SK-N-SH treated with all-trans-retinoic acid at 6 μM for 48 hours (cell line): ENCODE measurements around the gene PSORS1C1.

Experiments used
- ATAC-seq: fragments of 200-7000 bp; cut with Tn5 transposase; 3 replicates; pipeline ENCODE4 v1.9.1; 2020; ENCODE audit warnings: mild to moderate bottlenecking, moderate library complexity
- ARNTL ChIP-seq: fragments of 450-650 bp; formaldehyde crosslinking; IDR thresholded peaks from 2 replicates; pipeline ENCODE4 v1.5.0; 2020; ENCODE audit warnings: low read depth, mild to moderate bottlenecking, moderate library complexity, borderline replicate concordance
- BACH2 ChIP-seq: fragments of 250-450 bp; sonication (Bioruptor Pico); IDR thresholded peaks from 2 replicates; pipeline ENCODE4 v1.9.0; 2021; ENCODE audit warnings: mild to moderate bottlenecking, borderline replicate concordance
- CSDC2 ChIP-seq: fragments of 250-450 bp; sonication (Bioruptor Pico); IDR thresholded peaks from 2 replicates; pipeline ENCODE4 v1.5.0; 2020; ENCODE audit warnings: mild to moderate bottlenecking, moderate library complexity
- GLIS3 ChIP-seq: fragments of 250-450 bp; sonication (Bioruptor Pico); IDR thresholded peaks from 2 replicates; pipeline ENCODE4 v1.5.0; 2020; ENCODE audit warnings: mild to moderate bottlenecking, moderate library complexity
- OSR1 ChIP-seq: fragments of 250-450 bp; sonication (Bioruptor Pico); IDR thresholded peaks from 2 replicates; pipeline ENCODE4 v1.8.0; 2022; ENCODE audit warnings: moderate library complexity, mild to moderate bottlenecking, inconsistent platforms
- RARB ChIP-seq: fragments of 250-450 bp; sonication (Bioruptor Pico); IDR thresholded peaks from 2 replicates; pipeline ENCODE4 v1.8.0; 2021; ENCODE audit warnings: mild to moderate bottlenecking, moderate library complexity
- SNAI2 ChIP-seq: fragments of 250-450 bp; sonication (Bioruptor Pico); IDR thresholded peaks from 2 replicates; pipeline ENCODE4 v1.5.0; 2020; ENCODE audit warnings: mild to moderate bottlenecking, moderate library complexity
- TCF4 ChIP-seq: fragments of 250-450 bp; sonication (Bioruptor Pico); IDR thresholded peaks from 2 replicates; pipeline ENCODE4 v1.8.0; 2021; ENCODE audit warnings: mild to moderate bottlenecking, moderate library complexity, borderline replicate concordance
- TOX ChIP-seq: fragments of 250-450 bp; sonication (Bioruptor Pico); IDR thresholded peaks from 2 replicates; pipeline ENCODE4 v1.8.0; 2021; ENCODE audit warnings: mild to moderate bottlenecking, moderate library complexity, borderline replicate concordance
- ZC3H10 ChIP-seq: fragments of 250-450 bp; sonication (Bioruptor Pico); IDR thresholded peaks from 2 replicates; pipeline ENCODE4 v1.5.1; 2021; ENCODE audit warnings: mild to moderate bottlenecking, moderate library complexity
- ZFP3 ChIP-seq: fragments of 250-450 bp; sonication (Bioruptor Pico); IDR thresholded peaks from 2 replicates; pipeline ENCODE4 v1.5.0; 2020; ENCODE audit warnings: mild to moderate bottlenecking, moderate library complexity
- ZNF565 ChIP-seq: fragments of 450-650 bp; formaldehyde crosslinking; conservative IDR thresholded peaks from 2 replicates; pipeline ENCODE4 v1.5.0; 2020; ENCODE audit warnings: low read depth, mild to moderate bottlenecking, moderate library complexity
- ZNF70 ChIP-seq: fragments of 450-650 bp; formaldehyde crosslinking; IDR thresholded peaks from 2 replicates; pipeline ENCODE4 v1.5.0; 2020; ENCODE audit warnings: mild to moderate bottlenecking, moderate library complexity
- TF ChIP-seq, protein P1 (sequence below): fragments of 250-450 bp; sonication (Bioruptor Pico); IDR thresholded peaks from 2 replicates; pipeline ENCODE4 v1.5.1; 2021; ENCODE audit warnings: mild to moderate bottlenecking, moderate library complexity
- TF ChIP-seq, protein P2 (sequence below): fragments of 250-450 bp; sonication (Bioruptor Pico); IDR thresholded peaks from 2 replicates; pipeline ENCODE4 v1.5.1; 2020; ENCODE audit warnings: low read depth, mild to moderate bottlenecking, moderate library complexity
- TF ChIP-seq, protein P3 (sequence below): fragments of 250-450 bp; sonication (Bioruptor Pico); IDR thresholded peaks from 2 replicates; pipeline ENCODE4 v1.5.0; 2020; ENCODE audit warnings: mild to moderate bottlenecking, moderate library complexity
- TF ChIP-seq, protein P4 (sequence below): fragments of 250-450 bp; sonication (Bioruptor Pico); IDR thresholded peaks from 2 replicates; pipeline ENCODE4 v1.8.0; 2021; ENCODE audit warnings: low read depth, mild to moderate bottlenecking, moderate library complexity, borderline replicate concordance
- TF ChIP-seq, protein P5 (sequence below): fragments of 250-450 bp; sonication (Bioruptor Pico); IDR thresholded peaks from 2 replicates; pipeline ENCODE4 v1.8.0; 2020; ENCODE audit warnings: mild to moderate bottlenecking, moderate library complexity, borderline replicate concordance

The PSORS1C1 gene

DNA sequence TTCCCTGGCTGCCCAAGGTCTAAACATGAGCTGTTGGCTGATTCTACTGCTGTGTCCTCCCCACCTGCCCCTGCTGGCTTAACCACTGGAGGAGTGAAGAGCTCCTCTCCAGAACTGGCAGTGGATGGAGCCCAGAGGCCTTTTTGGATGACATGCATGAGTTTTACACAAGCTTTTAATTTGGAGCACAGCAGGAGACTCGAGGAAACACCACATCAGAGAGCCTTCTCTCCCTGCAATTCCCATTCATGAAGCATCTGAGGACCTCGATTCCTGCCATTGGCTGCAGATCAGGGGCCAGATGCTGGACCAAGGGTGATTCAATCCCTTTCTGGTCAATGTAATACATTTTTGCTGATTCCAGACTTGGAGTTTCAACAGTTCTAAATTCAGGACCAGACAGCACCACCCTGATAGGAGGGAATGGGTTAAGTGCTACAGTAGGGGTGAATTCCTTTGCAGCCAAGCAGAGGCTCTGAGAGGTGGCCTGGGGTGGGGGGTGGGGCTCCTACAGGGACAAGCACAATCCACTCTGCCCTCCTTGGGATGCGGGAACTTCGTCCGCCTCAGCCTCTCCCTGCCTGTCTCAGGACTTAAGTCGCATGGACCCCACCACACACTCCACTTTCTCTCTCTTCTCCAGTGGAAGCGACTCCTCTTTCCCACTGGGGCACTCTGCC lies 599 bp upstream of the PSORS1C1 start:
- no peak for TF ChIP-seq CSDC2
- no peak for TF ChIP-seq GLIS3 (CRISPR knock-in tag)
- TF ChIP-seq, protein P1, sequence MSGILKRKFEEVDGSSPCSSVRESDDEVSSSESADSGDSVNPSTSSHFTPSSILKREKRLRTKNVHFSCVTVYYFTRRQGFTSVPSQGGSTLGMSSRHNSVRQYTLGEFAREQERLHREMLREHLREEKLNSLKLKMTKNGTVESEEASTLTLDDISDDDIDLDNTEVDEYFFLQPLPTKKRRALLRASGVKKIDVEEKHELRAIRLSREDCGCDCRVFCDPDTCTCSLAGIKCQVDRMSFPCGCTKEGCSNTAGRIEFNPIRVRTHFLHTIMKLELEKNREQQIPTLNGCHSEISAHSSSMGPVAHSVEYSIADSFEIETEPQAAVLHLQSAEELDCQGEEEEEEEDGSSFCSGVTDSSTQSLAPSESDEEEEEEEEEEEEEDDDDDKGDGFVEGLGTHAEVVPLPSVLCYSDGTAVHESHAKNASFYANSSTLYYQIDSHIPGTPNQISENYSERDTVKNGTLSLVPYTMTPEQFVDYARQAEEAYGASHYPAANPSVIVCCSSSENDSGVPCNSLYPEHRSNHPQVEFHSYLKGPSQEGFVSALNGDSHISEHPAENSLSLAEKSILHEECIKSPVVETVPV (CRISPR knock-in tag), result no peak
- TF ChIP-seq ZNF70 (CRISPR knock-in tag), result no peak
- no peak for TF ChIP-seq ZNF565 (CRISPR knock-in tag)
- TF ChIP-seq, protein P2, sequence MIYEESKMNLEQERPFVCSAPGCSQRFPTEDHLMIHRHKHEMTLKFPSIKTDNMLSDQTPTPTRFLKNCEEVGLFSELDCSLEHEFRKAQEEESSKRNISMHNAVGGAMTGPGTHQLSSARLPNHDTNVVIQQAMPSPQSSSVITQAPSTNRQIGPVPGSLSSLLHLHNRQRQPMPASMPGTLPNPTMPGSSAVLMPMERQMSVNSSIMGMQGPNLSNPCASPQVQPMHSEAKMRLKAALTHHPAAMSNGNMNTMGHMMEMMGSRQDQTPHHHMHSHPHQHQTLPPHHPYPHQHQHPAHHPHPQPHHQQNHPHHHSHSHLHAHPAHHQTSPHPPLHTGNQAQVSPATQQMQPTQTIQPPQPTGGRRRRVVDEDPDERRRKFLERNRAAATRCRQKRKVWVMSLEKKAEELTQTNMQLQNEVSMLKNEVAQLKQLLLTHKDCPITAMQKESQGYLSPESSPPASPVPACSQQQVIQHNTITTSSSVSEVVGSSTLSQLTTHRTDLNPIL (CRISPR knock-in tag), result no peak
- no peak for TF ChIP-seq OSR1
- no peak for TF ChIP-seq BACH2 (CRISPR knock-in tag)
- TF ChIP-seq ARNTL (CRISPR knock-in tag), result no peak
- TF ChIP-seq, all 23 proteins: peak for 0
- peak; percentile 28 for ATAC-seq

DNA sequence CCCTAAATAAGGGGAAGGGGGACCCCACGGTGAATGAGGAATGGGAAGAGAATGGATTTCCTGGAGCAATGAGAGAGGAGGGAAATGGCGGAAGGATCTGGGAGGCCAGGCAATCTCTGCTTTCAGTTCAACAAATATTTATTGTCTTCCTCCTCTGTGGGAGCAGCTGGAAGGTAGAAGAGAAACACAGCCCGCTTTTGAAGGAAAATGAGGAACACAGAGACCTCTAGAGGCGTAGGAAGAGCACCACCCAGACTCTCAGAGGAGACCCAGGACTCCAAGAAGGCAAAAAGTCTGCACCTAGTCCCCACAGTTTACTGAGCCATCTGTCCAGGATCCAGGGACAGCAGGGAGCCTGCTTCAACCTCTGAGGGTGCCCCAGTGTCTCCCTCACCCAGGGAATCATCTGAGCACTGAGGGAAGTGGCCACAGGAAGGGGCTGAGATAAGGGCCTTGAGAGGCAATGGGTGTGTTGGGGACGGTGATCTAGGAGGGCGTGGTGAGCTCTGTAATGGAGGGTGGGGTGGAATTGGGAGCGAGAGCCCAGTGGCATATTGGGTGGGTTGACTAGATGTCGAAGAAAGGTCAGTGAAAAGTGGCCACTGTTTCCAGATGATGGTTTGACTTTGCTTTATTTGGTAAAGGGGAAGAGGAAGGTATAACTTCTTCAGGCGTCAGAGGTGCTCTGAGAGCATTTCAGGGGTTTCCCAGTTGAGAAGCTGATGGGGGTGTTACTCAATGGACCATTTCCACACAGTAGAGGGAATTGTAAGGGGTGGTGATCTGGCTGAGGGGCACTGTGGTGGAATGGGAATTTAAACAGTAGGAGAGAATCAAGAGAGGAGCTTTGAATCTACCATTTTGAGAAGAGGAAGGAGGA lies 610 bp downstream of the PSORS1C1 start:
- TF ChIP-seq TOX (CRISPR knock-in tag) (no peak), ARNTL (CRISPR knock-in tag) (no peak), ZC3H10 (CRISPR knock-in tag) (no peak), TCF4 (CRISPR knock-in tag) (no peak), ZNF565 (CRISPR knock-in tag) (no peak), ZFP3 (CRISPR knock-in tag) (no peak), CSDC2 (no peak), ZNF70 (CRISPR knock-in tag) (no peak), RARB (CRISPR knock-in tag) (no peak), OSR1 (no peak), SNAI2 (no peak)
- TF ChIP-seq, protein P3, sequence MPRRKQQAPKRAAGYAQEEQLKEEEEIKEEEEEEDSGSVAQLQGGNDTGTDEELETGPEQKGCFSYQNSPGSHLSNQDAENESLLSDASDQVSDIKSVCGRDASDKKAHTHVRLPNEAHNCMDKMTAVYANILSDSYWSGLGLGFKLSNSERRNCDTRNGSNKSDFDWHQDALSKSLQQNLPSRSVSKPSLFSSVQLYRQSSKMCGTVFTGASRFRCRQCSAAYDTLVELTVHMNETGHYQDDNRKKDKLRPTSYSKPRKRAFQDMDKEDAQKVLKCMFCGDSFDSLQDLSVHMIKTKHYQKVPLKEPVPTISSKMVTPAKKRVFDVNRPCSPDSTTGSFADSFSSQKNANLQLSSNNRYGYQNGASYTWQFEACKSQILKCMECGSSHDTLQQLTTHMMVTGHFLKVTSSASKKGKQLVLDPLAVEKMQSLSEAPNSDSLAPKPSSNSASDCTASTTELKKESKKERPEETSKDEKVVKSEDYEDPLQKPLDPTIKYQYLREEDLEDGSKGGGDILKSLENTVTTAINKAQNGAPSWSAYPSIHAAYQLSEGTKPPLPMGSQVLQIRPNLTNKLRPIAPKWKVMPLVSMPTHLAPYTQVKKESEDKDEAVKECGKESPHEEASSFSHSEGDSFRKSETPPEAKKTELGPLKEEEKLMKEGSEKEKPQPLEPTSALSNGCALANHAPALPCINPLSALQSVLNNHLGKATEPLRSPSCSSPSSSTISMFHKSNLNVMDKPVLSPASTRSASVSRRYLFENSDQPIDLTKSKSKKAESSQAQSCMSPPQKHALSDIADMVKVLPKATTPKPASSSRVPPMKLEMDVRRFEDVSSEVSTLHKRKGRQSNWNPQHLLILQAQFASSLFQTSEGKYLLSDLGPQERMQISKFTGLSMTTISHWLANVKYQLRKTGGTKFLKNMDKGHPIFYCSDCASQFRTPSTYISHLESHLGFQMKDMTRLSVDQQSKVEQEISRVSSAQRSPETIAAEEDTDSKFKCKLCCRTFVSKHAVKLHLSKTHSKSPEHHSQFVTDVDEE, result no peak
- TF ChIP-seq, protein P4, sequence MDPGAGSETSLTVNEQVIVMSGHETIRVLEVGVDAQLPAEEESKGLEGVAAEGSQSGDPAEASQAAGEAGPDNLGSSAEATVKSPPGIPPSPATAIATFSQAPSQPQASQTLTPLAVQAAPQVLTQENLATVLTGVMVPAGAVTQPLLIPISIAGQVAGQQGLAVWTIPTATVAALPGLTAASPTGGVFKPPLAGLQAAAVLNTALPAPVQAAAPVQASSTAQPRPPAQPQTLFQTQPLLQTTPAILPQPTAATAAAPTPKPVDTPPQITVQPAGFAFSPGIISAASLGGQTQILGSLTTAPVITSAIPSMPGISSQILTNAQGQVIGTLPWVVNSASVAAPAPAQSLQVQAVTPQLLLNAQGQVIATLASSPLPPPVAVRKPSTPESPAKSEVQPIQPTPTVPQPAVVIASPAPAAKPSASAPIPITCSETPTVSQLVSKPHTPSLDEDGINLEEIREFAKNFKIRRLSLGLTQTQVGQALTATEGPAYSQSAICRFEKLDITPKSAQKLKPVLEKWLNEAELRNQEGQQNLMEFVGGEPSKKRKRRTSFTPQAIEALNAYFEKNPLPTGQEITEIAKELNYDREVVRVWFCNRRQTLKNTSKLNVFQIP (CRISPR knock-in tag), result no peak
- TF ChIP-seq, protein P5, sequence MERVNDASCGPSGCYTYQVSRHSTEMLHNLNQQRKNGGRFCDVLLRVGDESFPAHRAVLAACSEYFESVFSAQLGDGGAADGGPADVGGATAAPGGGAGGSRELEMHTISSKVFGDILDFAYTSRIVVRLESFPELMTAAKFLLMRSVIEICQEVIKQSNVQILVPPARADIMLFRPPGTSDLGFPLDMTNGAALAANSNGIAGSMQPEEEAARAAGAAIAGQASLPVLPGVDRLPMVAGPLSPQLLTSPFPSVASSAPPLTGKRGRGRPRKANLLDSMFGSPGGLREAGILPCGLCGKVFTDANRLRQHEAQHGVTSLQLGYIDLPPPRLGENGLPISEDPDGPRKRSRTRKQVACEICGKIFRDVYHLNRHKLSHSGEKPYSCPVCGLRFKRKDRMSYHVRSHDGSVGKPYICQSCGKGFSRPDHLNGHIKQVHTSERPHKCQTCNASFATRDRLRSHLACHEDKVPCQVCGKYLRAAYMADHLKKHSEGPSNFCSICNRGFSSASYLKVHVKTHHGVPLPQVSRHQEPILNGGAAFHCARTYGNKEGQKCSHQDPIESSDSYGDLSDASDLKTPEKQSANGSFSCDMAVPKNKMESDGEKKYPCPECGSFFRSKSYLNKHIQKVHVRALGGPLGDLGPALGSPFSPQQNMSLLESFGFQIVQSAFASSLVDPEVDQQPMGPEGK (CRISPR knock-in tag), result no peak
- TF ChIP-seq, protein P2 (CRISPR knock-in tag), result no peak
- peak; percentile 89 for ATAC-seq
